GM18526 (cell line): ENCODE measurements around the gene TAF11.

Experiments used
- POLR2A ChIP-seq: IDR thresholded peaks from 3 replicates; pipeline ENCODE4 v1.6.1; 2011; ENCODE audit not compliant: insufficient read length; ENCODE audit errors: extremely low read depth

The TAF11 gene

DNA sequence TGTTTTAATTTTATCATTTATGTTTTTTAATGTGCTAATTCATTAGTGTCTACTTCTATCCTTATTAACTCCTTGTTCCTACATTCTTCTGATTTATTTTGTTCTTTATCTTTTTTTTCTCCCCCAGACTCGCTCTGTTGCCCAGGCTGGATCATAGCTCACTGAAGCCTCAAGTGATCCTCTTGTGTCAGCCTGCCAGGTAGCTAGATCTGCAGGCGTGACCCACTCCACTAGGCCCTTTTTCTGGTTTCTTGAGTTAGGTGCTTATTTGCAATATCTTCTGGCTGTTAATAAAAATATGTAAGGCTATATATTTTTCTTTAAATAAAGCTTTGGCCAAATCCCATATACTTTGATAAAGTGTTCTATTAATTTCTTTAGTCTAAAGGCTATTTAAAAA, 2.8 kb downstream of the TAF11 start:
- TF ChIP-seq POLR2A = no peak

DNA sequence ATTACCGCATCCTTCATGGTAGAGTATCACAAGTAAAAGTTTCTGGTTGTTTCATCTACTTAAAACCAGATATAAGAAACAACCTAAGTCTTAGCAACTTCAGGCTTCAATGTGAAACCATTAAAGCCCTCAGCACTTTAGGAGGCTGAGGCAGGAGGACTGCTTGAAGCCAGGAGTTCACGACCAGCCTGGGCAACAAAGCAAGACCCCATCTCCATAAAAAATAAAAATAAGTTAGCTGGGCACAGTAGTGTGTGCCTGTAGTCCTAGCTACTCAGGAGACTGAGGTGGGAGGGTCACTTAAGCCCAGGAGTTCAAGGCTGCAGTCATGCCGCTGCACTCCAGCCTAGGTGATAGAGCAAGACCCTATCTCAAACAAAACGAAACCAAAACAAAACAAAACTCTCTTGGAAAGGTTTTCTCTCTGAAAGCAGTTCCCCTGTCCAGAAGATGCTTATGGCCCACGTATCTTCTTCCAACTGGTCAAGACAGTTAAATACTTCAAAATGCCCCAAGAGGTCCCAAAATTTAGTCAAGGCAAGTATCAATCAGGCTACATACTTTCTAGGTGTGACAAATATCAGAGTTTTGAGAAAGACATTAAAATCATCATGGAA, 9.9 kb downstream of the TAF11 start:
- no peak for TF ChIP-seq POLR2A

DNA sequence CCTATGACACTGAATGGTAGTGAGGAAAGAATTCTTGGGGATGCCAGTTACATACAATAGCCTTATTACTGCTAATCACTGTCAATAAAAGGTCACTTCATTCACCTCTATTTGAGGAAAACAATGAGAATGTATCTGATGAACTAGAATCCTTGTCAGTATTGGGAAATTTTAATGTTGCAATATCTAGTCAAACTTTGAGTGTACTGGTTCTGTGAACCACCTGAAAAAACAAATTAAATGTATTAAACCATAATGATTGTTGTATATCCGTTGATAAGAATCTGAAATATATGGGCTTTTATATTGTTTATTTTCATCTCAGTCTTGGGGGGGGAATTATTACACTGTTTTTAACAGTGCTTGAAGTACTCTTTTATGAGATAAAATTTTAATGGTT, 10.6 kb downstream of the TAF11 start:
- TF ChIP-seq POLR2A = no peak

DNA sequence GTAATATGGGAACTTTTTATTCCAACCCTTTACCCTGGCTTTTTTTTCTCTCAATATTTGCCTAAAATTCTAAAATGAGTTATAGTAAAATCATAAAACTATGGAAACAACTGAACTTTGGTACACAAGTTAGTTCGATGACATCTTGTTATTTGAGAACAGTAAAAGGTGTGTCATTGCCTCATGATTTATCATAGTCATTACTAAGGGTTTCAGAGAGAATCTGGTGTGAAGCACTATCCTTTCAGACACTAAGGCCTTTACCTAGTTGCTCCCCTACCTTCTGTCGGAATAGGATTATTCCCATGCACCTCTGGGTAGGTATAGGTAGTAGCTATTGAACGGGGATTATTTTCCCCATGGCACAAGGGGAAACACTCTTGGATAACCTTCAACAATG, 11.4 kb downstream of the TAF11 start:
- TF ChIP-seq POLR2A = no peak

DNA sequence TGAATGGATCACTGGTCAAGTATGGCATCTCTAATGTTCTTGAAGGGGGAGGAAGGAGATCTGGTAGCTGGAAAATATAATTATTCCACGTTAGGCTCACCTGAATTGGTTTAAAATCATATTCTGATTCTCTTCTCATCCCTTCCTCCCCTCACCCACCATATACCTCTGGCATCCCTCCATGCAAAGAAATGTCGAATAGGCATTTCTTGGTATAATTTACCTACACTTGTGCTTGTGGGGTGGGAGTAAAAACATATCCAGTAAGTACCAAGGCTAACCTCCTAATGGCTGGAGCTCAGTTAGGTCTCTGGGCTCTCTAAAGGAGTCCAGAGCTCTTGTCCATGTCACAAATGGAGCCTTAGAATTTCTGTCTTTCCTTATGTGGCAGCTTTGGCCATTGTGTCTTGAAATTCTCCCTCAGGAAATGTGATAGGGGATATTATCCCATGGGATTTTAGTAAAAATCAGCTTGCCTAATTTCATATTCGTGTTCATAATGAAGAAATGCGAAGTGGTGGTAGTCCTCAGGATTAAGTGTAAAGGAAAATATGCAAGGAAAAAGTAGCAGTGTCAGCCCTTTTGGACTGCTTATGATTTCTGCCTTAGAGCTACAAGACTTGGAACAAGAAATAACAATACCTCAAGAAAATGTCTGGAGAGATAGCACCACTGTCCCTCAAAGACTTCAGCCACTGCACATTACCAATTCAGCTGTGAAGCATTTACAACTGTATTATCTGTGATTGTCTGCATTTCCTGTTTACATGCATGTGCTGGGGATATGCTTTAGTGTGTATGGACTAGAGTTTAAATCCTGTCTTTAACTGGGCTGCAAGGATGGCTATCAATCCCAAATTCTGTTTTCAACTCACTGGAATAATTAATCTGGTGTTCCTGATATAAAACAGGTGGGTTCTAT, 12.3 kb downstream of the TAF11 start:
- TF ChIP-seq POLR2A = no peak

DNA sequence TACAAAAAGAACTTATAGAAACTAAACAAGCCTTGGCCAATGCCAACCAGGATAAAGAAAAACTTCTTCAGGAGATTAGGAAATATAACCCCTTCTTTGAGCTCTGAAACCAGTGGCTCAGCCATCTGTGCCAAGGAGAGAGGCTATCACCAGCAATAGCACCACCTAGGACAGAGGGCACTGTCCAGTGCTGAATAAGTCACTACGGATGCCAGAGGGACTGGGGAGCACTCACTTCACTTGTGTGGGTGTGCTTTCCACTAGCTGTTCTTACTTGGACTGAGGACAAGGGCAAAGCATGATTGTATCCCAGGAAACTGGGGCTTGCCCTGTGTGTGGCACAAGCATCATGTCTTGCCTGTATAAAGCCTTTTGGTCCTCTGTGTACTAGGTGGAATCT, 15.5 kb downstream of the TAF11 start:
- TF ChIP-seq POLR2A = no peak

DNA sequence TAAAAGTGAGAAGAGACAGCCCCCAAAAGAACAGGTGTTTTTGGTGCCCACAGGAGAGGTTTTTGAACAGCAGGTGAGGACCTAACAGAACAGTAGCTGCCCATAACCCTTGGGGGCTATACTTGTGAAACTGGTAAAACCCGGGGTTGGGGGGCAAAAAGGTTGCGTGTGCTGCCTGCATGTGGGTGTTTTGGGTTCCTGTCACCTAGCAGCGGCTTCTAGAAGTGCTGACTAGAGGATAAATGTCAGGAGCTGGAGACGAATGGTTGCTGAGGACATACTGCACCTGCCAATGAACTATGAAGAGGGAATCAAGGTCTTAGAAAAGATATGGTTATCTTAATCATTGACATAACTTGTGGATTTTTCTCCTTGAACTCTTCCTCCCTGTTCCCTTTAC, 16.0 kb downstream of the TAF11 start:
- TF ChIP-seq POLR2A = no peak

DNA sequence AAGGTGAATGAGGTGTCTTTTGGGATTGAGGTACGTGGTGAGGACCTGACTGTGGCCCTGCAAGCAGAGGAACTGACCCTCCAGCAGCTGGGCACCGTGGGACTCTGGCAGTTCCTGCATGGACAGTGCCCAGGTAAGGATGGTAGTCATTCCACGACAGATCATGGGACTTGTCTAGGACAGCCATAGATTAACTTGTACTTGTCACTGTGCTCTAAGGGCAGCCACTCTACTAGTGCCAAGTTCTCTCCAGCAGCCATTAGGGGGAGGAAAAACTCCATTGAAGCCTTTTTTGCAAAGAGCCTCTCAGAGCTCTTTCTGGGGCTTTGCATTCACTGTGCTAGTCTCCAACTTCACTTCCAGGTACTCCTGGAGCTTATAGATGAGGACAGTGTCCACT, 20.4 kb downstream of the TAF11 start:
- TF ChIP-seq POLR2A = no peak

DNA sequence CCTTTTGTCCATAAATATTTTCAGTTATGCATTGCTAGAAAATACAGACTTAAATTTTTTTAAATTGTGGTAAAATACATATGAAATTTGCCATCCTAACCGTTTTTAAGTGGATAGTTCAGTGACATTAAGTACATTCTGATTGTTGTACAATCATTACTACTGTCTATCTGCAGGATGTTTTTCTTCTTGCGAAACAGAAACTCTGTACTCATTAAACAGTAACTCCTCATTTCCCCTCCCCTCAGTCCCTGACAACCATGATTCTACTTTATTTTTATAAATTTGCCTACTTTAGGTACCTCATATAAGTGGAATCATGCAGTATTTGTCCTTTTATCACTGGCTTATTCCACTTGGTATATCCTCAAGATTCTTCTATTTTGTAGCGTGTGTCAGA, 21.3 kb downstream of the TAF11 start:
- no peak for TF ChIP-seq POLR2A

DNA sequence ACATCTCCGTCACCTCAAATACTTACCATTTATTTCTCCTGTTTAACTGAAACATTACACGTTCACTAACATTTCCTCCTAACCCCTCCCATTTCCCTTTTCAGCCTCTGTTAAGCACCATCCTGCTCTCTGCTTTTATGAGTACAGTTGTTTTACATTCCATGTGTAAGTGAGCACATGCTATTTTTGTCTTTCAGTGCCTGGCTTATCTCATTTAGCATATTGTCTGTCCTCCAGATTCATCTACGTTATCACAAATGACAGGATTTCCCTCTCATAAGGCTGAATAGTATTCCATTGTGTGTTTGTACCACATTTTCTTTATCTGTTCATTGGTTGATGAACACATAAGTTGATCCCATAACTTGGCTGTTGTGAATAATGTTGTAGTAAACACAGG, 22.7 kb downstream of the TAF11 start:
- TF ChIP-seq POLR2A = no peak

DNA sequence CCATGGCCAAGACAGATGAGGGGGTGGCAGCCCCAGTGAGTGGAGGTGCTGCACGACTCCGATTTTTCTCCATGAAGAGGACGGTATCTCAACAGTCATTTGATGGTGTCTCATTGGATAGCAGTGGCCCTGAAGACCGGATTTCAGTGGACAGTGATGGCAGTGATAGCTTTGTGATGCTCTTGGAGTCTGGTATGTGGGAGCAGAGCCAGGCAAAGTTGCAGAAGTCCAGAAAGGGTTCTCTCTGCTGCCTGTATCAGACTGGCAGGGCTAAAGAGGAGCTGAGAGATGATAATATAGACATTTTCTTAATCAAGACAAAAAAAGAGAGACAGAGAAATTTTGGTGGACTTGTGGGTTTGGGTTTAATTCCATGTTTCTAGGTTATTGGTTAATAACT, 23.8 kb downstream of the TAF11 start:
- TF ChIP-seq POLR2A = no peak

DNA sequence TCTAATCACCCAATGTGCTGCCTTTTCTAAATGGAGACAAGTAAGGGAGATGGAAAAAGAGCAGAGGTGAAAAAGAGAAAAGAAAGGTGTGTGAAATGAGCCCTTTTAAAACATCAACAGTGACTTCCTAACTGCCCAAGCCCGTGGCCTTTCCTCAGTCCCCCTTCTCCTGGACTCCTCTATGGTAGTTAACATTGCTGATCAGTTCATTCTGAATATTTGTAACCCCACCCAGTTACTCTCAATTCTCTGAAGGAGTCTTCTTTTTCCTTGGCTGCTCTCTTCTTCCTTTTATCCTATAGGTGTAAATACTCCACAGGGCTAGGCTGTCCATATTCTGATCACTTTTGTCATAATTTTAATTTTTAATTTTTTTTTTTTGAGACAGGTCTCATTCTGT, 27.1 kb downstream of the TAF11 start:
- TF ChIP-seq POLR2A = no peak

DNA sequence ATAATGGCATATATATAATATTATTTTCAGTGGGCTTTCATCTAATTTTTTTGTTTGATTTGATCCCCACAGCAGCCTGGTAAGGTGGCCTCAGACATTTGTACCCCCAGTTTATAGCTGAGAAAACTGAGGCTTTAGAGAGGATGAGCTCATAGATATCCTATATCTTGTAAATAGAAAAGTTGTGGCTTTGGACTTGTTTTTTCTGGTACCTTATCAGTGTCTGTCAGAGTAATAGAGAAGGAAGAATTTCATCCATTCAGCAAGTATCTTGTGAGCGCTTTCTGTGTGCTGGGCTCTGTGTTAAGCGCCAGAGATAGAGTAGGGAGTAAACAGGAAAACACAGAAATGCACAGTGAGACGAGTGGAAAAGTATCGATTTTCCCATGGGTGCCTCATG, 27.9 kb downstream of the TAF11 start:
- TF ChIP-seq POLR2A = no peak

DNA sequence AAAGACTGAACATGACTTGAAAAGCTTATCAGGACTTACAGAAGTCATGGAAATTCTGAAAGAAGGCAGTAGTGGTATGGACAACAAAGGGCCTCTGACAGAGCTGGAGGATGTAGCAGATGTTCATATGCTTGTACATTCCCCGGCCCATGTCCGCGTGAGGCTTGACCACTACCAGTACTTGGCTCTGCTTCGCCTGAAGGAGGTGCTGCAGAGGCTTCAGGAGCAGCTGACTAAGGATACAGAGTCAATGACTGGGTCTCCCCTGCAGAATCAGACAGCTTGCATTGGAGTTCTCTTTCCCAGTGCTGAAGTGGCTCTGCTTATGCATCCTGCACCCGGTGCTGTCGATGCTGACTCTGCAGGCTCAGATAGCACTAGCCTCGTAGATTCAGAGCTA, 29.2 kb downstream of the TAF11 start:
- TF ChIP-seq POLR2A = no peak

DNA sequence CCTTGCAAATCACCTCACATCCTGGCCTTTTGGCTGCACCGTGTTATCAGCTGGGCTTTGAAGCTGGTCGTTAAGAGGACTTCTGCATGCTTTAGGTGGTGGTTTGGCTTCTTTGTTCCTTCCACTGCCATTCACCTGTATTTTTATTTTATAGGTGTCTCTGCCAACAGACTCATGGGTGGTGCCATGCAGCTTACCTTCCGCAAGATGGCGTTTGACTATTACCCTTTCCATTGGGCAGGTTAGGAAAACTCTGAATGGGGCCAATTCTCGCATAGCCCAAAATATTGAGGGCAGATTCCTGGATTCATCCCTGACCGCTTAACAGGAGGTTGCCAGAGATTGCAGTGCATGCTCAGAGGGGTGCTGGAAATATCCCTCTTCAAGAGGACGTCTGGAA, 32.4 kb downstream of the TAF11 start:
- no peak for TF ChIP-seq POLR2A

DNA sequence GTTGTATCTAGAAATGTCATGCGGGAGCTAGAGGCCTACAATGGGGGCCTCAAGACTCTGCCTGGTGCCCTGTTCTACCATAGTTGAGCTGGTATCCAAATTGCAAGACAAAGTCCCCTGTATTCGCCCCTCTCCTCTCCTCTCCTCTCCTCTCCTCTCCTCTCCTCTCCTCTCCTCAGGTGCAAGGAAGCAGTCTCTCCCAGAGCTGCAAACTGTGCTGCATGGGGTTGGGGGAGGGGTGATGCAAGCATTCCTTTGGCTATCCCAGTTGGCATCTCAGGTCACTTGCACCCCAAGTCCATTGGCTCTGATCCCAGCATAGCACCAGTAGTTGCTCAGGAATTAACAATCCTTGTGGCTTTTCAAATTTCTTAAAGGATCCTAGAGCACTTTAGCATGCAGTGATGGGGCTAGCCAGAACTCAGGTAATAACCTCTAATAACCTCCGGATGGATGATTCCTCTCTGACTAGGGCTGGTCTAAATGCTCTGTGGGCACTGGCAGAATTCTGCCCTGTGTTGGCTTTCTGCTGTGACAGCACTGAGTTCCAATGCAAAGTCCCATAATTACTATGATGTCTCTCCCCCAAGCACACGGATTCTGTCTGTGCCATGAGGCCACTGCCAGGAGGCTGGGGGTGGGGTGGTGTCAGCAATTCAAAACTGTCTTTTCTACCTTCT, 35.3 kb downstream of the TAF11 start:
- TF ChIP-seq POLR2A = no peak
